ENCODE measurements around the gene CCDC201.
"Not testable (repeated sequence)": the region's sequence is repeated elsewhere in the genome, so short reads cannot be mapped to it uniquely, and the experiment has no call there.

CCDC201 gene

DNA sequence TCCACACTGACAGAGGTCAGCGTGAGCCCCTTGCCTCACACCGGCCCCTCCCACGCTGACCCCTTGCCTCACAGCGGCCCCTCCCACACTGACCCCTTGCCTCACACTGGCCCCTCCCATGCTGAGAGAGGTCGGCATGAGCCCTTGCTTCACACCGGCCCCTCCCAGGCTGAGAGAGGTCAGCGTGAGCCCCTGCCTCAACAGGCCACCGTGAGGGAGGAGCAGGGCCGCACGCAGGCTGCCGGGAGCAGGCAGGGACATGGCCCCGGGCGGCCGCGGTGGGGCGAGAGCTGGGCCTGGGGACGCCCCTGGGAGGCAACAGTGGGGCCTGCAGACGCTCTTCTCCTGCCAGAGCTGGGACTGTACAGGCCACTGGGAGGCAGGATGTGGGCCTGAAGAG, 59.1 kb downstream of the CCDC201 start:
- DNase-seq = not testable (repeated sequence)

DNA sequence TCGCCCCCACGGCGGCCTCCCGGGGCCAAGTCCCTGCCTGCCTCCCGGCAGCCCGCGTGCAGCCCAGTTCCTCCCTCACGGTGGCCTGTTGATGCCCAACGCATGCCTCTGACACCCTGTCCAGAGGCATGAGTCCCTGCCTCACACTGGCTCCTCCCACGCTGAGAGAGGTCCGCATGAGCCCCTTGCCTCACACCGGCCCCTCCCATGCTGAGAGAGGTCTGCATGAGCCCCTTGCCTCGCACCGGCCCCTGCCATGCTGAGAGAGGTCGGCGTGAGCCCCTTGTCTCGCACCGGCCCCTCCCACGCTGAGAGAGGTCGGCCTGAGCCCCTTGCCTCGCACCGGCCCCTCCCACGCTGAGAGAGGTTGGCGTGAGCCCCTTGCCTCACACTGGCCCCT, 59.9 kb downstream of the CCDC201 start:
- no peak for DNase-seq

DNA sequence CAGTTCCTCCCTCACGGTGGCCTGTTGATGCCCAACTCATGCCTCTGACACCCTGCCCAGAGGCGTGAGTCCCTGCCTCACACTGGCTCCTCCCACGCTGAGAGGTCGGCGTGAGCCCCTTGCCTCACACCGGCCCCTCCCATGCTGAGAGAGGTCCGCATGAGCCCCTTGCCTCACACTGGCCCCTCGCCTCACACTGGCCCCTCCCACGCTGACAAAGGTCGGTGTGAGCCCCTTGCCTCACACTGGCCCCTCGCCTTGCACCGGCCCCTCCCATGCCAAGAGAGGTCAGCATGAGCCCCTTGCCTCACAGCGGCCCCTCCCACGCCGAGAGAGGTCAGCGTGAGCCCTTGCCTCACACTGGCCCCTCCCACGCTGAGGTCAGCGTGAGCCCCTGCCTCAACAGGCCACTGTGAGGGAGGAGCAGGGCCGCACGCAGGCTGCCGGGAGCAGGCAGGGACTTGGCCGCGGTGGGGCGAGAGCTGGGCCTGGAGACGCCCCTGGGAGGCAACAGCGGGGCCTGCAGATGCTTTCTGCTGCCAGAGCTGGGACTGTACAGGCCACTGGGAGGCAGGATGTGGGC, 61.1 kb downstream of the CCDC201 start:
- not testable (repeated sequence) for DNase-seq

DNA sequence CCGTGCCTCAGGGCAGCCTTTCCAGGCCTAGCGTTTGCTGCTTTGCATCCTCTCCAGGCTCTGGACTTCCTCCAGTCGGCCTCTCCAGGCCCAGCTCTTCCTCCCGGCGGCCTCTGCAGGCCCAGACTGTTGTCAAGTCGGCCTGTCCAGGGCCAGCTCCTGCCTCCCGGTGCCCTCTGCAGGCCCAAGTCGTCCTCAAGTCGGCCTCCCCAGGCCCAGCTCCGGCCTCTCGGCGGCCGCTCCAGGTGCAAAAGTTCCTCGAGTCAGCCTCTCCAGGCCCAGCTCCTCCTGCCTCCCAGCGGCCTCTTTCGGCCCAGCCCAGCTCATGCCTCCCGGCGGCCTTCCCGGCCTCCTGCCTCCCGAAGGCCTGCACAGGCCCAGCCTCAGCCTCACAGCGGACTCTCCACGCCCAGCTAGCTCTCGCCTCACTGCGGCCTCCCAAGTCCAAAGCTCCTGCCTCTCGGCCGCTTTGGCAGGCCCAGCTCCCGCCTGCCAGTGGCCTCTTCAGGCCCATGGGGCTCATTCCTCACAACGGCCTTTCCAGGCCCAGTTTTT, 62.4 kb downstream of the CCDC201 start:
- not testable (repeated sequence) for DNase-seq

Data from C1 segment of cervical spinal cord (tissue), 14 donors.